LNCaP clone FGC (cell line): ENCODE results near the gene DLG1.

ENCODE experiments used
- DNase-seq: peaks from one replicate; pipeline ENCODE4 v3.0.0-alpha.2; 2011; ENCODE audit warnings: low read depth
- H3K4me3 ChIP-seq: 2 replicates; pipeline ENCODE4 v1.5.1; 2011; ENCODE audit warnings: mild to moderate bottlenecking, low read depth, low read length, control low read depth
- CTCF ChIP-seq: IDR thresholded peaks from 2 replicates; pipeline ENCODE4 v1.5.1; 2012; ENCODE audit warnings: mild to moderate bottlenecking; ENCODE audit not compliant: control insufficient read depth, insufficient read depth; ENCODE audit errors: extremely low read depth

DLG1 gene

GRCh38 chr3:197298341-197298944, at the start of gene DLG1:
Gene DLG1, minus strand, starts transcription at chr3:197298612. Its CDS starts 1,408 bp downstream, at chr3:197297204.
- no peak for TF ChIP-seq CTCF
- H3K4me3 ChIP-seq = peak within 1 kb of the TSS; percentile 79
- DNase-seq = peak; percentile 90

- no peak overlapping the region for H3K4me3 ChIP-seq
- no peak for TF ChIP-seq CTCF
- no peak for DNase-seq
Measured at GRCh38 chr3:197348014-197348413, 49.6 kb upstream of the DLG1 start.

- no peak for DNase-seq
- no peak for TF ChIP-seq CTCF
- no peak overlapping the region for H3K4me3 ChIP-seq
Measured at GRCh38 chr3:197345390-197345789, 47.0 kb upstream of the DLG1 start.

- no peak overlapping the region for H3K4me3 ChIP-seq
- no peak for TF ChIP-seq CTCF
- DNase-seq = no peak
Measured at GRCh38 chr3:197344582-197345318, 46.3 kb upstream of the DLG1 start.

- no peak for TF ChIP-seq CTCF
- no peak for DNase-seq
- no peak overlapping the region for H3K4me3 ChIP-seq
Measured at GRCh38 chr3:197343656-197344408, 45.4 kb upstream of the DLG1 start.

GRCh38 chr3:197343111-197343510, 44.7 kb upstream of the DLG1 start:
- TF ChIP-seq CTCF = no peak
- DNase-seq = no peak
- no peak overlapping the region for H3K4me3 ChIP-seq
